Activated CD4-positive, alpha-beta T cell treated with anti-CD3 and anti-CD28 coated beads for 4 hours (primary cell): ENCODE measurements around the gene GUCA2A.

ENCODE experiments used
- DNase-seq, 2 donors: peaks; one replicate each; pipeline ENCODE4 v3.0.0-alpha.2; 2020

The GUCA2A gene

DNA sequence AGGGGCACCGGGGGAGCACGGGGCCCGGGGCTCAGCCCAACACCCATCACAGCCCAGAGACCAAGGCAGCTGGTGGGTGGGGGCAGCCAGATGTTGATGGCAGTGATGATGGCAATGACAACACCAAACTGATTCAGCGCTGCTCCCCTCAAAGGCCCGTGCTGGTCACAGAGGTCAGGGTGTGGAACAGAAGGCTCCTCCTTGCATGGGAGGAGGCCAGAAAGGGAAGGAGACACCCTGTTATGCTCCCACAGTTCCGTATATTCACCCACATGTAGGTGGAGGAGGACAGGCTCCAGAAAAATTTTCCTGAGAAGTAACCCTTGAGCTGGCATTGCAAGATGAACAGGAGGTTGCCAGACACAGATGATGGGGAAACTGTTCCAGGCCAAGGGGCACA lies 10.9 kb downstream of the GUCA2A start:
- DNase-seq, result no peak

DNA sequence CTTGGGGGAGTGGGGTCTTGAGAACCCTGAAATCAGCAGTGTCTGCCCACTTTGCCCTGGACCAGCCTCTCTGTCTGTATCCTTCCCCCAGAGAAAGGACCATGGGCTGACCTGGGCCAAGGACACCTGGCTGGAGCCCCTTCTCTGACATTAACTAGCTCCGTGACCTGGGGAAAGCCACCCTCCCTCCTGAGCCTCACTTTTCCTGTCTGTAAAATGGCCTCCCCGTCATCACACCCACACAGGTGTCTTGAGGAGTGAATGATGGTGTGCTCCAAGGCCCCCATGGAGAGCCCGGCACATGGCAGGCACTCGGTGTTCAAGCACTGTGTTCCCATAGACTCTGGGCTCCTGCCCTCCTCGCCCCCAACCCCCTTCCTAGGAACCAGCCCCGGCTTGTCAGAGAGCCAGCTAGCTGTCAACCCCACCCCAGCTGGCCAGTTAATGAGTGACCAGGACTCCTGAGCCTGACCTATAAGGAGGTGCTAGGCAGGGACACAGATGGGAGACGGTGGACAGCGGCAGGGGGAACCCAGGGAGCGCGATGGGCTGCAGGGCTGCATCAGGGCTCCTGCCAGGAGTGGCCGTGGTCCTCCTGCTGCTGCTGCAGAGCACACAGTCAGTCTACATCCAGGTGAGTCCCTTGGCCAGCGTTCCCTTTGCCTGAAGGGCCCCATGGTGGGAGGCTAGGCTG lies 11.5 kb downstream of the GUCA2A start, which contains the start of gene GUCA2B:
TSS of gene GUCA2B (plus strand) at position 504 of the 694 bp plus-strand sequence. CDS start at position 545, 41 bp downstream.
- no peak for DNase-seq

DNA sequence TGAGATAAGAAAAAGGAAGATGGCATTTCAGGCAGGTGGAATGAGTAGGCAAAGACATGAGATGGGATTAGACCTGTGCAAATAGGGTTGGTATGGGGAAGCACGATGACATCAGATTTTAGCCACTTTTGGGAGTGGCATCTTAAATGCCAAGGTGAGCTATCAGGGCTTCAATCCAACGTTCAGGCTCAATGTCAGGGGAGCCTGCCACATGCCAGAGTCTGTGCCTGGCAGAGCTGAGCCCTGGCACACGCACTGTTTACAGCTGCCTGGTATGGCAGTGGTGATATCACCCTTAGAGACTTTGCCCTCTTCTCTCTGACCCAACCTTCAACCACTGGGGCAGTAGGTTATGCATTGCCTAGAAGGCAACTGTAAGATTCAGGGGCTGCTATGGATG lies 12.4 kb downstream of the GUCA2A start:
- DNase-seq, result no peak

DNA sequence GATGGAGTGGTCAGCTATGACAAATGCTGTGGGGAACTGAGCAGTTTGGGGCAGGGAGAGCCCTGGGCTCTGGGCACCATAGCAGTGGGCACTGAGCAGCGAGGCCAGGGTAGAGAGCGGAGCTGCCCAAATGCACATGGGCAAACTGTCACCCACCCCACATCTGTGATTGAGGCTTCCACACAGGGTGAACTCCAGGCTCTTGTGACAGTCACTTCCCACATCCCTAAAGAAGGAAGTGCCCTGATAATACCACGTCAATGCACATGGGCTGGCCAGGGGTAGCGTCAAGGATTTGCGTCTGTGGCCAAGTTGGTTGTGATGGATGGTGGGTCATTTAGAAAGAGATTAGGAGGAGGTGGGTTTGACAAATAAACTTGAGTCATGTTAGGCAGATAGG lies 13.9 kb downstream of the GUCA2A start:
- DNase-seq, result no peak

DNA sequence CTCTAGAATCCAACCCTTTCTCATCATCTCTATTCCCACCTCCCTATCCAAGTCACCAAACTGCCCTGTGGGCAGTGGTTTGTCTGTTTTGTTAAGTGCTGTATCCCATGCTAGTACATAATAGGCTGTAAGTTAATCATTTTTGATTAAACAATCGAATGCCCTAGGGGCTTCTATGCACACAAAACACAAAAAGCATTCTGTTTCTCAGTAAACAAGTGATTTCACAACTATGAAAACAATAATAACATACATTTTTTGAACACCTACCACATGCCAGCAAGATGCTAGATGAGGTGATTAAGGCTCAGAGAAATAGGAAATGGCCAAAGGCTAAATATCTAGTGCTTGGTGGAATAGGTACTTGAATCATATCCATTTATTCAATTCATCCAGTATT lies 16.4 kb downstream of the GUCA2A start:
- no peak for DNase-seq

DNA sequence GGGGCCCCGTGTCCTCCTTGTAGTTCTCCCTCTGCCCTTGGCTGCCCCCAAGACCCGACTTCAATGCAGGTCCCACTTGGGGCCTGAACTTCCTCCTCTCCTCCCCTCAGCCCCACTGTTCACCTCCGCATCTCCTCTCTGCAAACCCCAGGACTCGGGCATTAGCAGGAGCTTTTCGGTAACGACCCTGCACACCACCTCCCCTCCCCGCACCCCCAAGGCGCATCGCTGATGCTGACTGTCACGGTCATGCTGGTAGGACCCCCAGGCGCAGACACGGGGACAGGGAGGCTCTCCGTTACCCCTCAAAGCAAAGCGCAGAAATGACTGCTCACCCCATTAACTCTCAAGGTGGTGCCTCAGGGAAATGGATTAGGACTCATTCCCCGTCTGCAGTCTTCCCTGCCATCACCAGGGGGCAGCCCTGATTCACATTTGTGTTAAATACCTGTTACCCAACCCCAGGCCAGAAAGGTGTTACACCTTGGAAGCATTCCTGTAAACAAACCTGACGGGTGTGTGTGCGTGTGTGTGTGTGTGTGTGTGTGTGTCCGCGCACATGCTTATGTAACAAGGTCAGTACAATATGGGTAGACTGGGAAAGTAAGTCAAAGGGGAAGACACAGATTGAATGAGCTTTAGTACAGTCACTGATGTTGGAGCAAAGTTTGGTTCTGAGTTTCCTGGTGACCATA lies 17.8 kb downstream of the GUCA2A start:
- DNase-seq, result peak; percentile 53 to 72

DNA sequence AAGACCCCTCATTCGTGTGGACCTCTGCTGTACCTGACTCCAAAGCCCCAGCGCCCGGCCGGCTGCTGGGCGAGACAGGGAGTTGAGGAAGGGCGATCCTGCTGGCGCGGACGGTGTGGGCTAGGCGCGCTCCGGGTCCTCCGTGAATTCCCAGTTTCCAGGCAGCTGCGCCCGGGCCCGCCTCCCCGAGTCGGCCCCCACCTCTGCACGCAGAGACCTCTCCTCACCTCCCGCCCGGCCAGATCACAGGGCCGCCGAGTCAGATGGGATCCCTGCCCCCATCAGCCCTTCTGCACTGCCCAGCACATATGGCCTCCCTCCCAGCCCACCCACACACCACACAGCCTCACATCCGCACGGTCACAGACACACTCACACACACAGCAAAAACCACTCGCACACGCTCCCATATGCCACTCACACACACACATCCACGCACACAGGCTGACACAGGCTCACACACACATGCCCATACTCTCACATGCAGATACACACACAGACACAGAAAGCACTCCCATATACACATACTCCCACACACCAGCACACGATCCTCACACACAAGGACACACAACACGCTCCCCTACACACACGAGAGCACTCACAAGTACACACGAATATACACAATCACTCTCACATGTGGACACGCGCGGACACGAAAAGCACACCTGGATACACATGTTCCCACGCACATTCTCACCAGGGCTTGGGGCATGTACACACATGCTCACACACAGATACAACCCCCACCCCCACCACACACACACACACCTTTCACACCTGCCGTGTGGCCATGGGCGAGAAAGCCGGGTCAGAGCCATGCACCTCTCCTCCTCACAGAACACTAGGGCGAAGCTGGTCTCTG lies 18.6 kb downstream of the GUCA2A start:
- DNase-seq, result no peak

DNA sequence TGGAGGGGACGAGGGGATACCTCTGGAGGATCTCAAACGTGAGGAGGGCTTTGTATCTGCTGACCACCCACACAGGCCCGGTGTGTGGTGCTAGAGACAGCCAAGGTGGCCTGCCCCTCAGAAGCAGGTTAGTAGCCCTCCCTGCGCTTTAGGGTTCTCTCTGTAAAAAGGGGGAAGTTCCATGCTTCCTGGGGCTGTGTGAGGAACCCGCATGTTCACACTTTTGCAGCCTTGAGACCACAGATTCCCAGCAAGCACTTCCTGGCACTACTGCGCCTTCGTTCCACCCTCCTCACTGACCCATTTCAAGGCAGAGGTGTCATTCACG lies 19.2 kb downstream of the GUCA2A start:
- no peak for DNase-seq

DNA sequence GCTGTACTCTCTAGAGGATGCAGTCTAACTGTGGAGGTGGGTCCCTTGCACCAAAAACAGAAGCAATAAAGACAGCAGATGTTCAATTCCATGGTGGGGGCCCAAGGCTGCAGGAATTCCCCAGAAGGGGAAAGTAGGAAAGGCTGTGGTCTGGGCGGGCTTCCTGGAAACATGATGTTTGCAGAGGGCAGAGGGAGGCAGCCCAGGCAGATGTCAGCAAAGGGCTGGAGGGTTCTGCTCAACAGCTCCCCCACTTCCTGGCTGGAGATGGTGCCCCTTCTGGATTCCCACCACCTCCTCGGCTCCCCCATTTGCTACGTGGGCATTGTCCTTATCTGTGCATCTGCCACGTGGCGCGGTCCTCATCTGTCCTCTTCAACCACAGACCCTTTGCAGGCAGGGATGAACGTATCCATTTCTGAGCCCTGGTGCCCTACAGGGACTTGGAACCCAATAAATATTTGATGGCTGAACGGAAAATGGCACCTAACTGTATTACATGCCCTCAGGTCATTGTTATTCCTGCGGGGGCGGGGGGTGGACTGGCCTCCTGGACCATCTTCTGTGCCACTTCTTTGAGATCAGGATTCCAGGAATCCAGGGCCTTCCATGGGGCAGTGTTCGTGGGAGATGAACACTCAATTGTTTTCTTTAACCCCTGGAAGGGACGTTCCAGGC lies 19.7 kb downstream of the GUCA2A start:
- no peak for DNase-seq

DNA sequence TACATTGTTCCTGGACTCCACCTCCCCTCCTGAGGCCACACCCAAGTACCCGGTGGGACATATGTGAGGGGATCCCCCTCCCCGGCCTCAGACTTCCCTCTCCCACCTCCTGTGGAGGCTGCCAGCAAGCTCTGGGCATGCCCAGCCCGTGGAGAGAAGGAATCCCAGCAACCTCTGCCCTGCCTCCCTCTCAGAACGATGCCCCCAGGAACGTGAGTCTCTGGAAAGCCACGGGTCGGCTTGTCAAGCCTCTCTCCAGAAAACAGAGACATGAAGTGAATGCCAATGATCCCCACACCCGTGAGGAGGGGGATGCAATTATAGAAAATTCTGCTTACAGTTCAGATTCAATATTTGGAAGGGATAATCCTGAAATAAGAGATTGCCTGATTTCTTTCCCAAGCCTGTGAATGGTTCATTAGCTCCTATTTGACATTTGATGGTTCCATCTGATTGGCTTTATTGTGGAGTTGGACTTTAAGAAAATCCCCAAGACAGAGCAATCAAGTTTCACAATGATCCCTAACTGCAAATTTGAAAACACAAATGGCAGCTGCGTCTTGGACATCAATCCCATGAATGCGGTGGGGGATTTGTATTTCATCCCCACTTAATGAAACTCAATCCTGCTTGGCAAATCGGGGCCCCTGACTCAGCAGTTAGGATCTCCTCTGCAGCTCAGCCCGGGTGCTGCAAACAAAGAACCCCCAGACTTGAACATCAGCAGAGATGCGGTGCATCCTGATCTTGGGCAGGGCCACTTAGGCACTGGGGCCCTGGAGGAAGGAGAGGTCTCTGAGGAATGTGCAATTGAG lies 20.4 kb downstream of the GUCA2A start:
- DNase-seq, result no peak

DNA sequence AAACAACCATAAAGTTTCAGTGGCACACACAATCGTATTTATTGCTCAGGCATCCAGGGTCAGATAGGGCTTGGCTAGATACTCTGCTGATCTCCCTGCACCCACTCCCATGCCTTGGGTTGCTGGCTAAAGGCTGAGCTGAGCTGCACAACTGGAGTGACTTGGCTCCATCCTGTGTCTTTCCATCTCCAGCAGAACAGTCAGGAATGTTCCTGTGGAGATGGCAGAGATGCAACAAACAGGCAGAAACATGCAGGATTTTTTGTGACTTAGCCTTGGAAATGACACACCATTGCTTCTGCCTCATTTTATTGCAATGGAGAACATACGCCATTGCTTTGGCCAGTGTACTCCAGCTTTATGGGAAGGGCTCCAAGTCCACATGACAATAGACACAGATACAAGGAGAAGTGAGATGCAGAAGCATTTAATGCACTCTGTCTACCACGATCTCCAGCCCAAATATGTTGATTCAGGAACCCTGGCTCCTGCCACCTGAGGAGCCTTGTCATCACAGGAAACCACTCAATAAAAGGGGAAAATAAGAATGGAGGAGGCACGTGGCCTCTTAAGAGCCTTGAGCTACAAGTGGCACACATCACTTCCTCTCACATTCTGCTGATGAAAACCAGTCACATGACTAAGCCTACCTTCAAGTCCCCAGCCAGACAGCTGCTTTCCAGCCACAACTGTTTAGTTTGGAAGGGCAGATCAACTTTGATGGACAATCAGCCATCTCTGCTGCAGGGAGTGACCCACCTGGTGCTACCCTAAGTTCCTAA lies 21.5 kb downstream of the GUCA2A start:
- no peak for DNase-seq

DNA sequence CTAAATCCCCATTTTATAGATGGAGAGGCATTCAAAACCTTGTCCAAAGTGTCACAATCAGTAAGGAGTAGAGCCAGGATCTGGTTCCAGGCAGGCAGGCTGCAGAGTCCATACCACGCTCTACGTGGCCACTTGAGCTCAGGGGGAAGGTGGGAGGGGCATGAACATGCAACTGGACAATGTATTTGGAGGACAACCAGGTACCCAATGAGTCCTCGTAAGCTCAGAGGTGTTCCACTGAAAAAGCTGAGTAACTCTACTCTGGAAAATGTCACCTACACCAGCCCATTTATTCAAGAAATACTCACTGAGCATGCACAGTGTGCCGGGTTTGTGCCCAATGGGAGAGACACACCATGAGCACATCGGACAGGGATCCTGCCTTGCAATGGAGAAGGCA lies 22.6 kb downstream of the GUCA2A start:
- no peak for DNase-seq

DNA sequence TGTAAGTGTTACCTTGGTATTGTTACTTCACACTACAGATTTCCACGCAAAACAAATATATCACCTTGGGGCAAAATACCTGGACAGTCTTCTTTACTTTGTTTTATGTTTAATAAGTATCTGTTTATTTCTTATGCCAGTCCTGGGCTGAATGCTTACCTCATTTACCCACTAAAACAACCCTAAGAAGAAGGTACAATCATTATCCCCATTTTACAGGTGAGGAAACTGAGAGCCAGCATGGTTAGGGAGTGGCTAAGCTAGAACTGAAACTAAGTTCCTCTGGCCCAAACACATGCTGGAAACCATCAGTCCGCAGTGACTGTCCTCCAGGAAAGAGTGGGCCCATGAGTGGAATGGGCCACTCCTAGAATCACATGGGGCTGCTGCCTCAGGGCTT lies 24.4 kb downstream of the GUCA2A start:
- no peak for DNase-seq

DNA sequence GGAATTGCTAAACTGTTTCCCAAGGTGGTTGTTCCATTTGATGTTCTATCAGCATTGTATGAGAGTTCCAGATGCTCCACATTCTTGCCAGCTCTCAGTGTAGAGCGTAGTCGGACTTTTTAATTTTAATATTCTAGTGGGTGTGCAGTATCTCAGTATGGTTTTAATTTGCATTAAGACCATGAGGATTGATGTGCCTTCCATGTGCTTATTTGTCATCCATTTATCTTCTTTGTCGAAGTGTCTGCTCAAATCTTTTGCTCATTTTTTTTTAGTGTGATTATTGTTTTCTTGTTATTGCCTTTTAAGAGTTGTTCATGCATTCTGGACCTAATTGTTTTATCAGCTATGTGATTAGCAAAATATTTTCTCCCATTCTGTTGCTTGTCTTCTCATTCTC lies 25.1 kb downstream of the GUCA2A start:
- DNase-seq, result no peak

DNA sequence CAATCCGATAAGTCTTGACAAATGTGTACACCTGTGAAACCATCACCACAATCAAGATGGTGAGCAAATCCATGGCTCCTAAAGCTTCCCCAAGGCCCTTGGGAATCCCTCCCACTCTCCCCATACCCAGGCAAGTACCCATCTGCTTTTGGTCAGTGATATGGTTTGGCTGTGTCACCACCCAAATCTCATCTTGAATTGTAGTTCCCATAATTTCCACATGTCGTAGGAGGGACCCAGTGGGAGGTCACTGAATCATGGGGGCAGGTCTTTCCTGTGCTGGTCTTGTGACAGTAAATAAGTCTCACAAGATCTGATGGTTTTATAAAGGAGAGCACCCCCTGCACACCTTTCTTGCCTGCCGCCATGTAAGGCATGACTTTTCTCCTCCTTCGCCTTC lies 26.0 kb downstream of the GUCA2A start:
- DNase-seq, result no peak

DNA sequence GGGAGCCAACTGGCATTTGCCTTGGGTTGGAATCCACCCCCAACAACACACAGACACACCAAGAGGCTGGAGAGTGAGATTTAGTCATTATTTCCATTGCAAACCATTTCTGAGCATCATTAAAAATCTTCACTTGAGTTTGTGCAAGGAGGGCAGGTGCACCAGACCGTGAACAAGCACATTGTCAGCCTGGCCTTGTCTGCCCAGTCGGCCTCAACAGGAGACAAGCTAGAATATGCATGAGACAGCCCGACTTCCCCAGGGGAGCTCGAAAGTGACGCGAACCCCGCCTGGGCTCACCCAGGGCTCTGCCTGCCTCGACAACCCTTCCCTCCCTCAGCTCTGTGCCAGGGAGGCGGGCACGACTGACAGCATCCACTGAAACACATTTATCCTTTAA lies 26.8 kb downstream of the GUCA2A start:
- no peak for DNase-seq

DNA sequence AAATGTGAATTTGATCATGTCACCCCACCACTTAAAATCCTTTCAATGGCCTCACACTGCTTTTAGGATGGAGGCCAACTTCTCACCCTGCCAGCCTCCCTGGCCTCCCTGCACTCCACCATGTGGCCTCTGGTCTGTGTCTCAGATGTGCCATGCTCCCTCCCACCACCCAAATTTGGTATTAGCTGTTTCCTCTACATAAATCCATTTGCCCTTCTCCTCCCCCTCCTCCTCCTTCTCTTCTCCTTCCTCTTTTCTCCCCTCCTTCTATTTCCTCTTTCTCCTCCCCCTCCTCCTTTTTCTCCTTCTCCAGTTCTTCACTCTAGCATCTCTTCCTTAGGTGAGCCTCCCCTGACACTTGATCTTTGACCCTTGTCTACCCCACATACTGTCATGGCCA lies 28.1 kb downstream of the GUCA2A start:
- no peak for DNase-seq

DNA sequence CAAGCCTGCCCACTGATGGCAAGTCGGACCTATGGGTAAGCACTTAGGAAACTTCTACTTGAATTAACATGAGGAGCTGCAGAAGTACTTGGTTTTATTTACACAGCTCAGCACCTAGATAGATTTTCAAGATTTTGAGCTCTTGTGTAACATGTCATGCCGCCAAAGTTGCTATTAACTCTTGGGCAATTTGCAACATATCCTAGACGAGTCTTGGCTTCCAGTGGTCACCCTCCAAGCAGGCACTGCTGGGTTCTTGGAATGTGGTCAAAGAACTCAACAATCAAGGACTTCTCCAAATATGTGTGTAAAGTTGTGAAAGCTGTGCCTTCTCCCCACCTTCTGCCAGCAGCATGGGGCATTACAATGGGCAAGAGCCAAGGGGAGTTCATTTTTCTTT lies 29.1 kb downstream of the GUCA2A start:
- no peak for DNase-seq

DNA sequence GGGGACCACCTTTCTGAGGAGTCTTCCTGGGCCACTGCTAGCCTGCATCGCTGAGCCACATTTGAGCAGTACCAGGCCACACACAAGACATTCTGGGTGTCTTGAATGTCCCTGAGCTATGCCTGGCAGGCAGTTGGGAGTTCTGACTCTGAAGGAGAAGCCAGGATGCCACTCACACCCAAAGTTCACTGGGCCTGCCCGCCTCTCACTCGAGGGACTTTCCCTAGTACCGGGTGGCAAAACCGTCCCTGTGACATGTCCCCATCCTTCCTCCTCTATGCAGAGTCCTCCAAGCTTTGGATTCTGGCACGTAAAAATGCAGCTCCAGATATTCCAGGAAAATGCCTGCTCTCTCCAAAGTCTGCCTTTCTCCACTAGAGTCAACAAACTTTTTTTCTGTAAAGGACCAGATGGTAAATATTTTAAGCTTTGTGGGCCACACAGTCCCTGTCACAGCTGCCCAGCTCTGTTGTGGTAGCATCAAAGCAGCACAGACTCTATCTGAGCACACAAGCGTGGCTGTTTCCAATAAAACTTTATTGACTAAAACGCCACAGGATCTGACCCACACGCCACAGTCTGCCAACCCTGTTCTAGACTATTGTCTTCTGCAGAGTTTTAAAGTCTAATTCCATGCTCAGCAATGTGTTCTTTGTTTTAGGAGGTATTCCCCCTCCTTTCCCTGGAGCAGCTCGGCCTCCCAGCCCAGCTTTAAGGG lies 30.6 kb downstream of the GUCA2A start:
- no peak for DNase-seq

DNA sequence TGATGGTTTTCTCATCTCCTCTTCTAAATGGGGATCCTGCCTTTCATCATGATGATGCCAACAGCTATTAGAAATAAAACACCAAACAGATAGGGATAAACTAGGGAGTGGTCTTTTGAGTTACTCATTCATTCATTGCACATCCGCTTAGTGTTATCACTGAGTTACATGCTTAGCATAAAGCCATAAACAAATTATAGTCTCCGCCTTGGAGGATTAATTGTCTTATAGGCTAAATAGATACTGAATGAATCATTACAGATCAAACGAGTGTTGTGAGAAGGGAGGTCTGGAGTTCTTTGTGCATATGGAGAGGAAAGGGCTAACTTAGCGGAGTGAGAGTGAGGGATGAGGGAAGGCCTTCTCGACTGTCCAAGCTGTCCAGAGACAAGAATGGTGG lies 31.2 kb downstream of the GUCA2A start:
- no peak for DNase-seq
